Measurements from ENCODE around the gene GDAP1L1.
"Not testable (repeated sequence)": the region's sequence is repeated elsewhere in the genome, so short reads cannot be mapped to it uniquely, and the experiment has no call there.

Gene GDAP1L1

GRCh38 chr20:44256961-44257360 is 9.9 kb downstream of the GDAP1L1 start:
- DNase-seq: no peak

GRCh38 chr20:44258226-44258890 is 11.2 kb downstream of the GDAP1L1 start:
- no peak for DNase-seq

GRCh38 chr20:44264287-44264686 is 17.2 kb downstream of the GDAP1L1 start:
- DNase-seq: no peak

GRCh38 chr20:44268802-44269201 is 21.7 kb downstream of the GDAP1L1 start:
- no peak for DNase-seq

GRCh38 chr20:44271915-44272663 is 25.0 kb downstream of the GDAP1L1 start:
- DNase-seq: no peak

GRCh38 chr20:44273231-44274215 is 26.4 kb downstream of the GDAP1L1 start:
- no peak for DNase-seq

- no peak for DNase-seq
Observed at GRCh38 chr20:44274303-44275017, 27.4 kb downstream of the GDAP1L1 start.

GRCh38 chr20:44279228-44279627 is 32.1 kb downstream of the GDAP1L1 start:
- DNase-seq: no peak

GRCh38 chr20:44280387-44280786 is 33.3 kb downstream of the GDAP1L1 start:
- no peak for DNase-seq

- DNase-seq: no peak
Observed at GRCh38 chr20:44282192-44282591, 35.1 kb downstream of the GDAP1L1 start.

- DNase-seq: no peak
Observed at GRCh38 chr20:44284032-44284431, 36.9 kb downstream of the GDAP1L1 start.

- DNase-seq: no peak
Observed at GRCh38 chr20:44287272-44288097, 40.4 kb downstream of the GDAP1L1 start.

- no peak for DNase-seq
Observed at GRCh38 chr20:44288252-44288651, 41.1 kb downstream of the GDAP1L1 start.

GRCh38 chr20:44291754-44292153 is 44.6 kb downstream of the GDAP1L1 start:
- DNase-seq: no peak

- no peak for DNase-seq
Observed at GRCh38 chr20:44296011-44296410, 48.9 kb downstream of the GDAP1L1 start.

- DNase-seq: no peak
Observed at GRCh38 chr20:44297721-44298120, 50.6 kb downstream of the GDAP1L1 start.

GRCh38 chr20:44299011-44299535 is 52.0 kb downstream of the GDAP1L1 start:
- not testable (repeated sequence) for DNase-seq

GRCh38 chr20:44301285-44301684 is 54.2 kb downstream of the GDAP1L1 start:
- DNase-seq: no peak

GRCh38 chr20:44302026-44302669 is 55.0 kb downstream of the GDAP1L1 start:
- no peak for DNase-seq

GRCh38 chr20:44302736-44303135 is 55.6 kb downstream of the GDAP1L1 start:
- DNase-seq: no peak

GRCh38 chr20:44304383-44304782 is 57.3 kb downstream of the GDAP1L1 start:
- DNase-seq: no peak
